Endothelial cell of umbilical vein (primary cell): ENCODE results near the gene STRIP2. TPM values are rescaled to one million over a fixed set of nuclear protein-coding genes. Genes with fewer than 3 reads are reported as not detected.

Source experiments
- BruUV-seq: library from RNA; stranded (reverse); fragments of 400-500 nt; replicated peaks from 2 replicates; lab custom pipeline; 2021; lab: Mats Ljungman, UMichigan
- CTCF ChIA-PET: fragments of 300-600, 350-600 bp; sonication (Branson Sonifier 250); formaldehyde crosslinking; loops from one replicate; lab custom pipeline; 2021; ENCODE audit warnings: antibody characterized with exemption, inconsistent platforms; lab: Charles Lee
- POLR2A ChIA-PET: fragments of 300-600, 350-600 bp; sonication (Branson Sonifier 250); formaldehyde crosslinking; loops from one replicate; lab custom pipeline; 2021; ENCODE audit warnings: antibody characterized with exemption, inconsistent platforms; lab: Charles Lee
- DNase-seq: peaks from one replicate; pipeline ENCODE4 v3.0.0-alpha.2; 2011; ENCODE audit warnings: low read depth, low spot score
- FAIRE-seq: peaks from 2 replicates; lab custom pipeline; 2011; peaks lifted over from hg19 to GRCh38; lab: Jason Lieb, UNC
- H2AFZ ChIP-seq: 2 replicates; pipeline ENCODE4 v1.6.0; 2012; ENCODE audit warnings: low read depth, low read length, control low read depth, inconsistent platforms
- H3K27ac ChIP-seq: 2 replicates; pipeline ENCODE4 v1.5.1; 2011; ENCODE audit warnings: low read depth, mild to moderate bottlenecking, control low read depth, low read length, moderate library complexity; ENCODE audit not compliant: insufficient read depth
- H3K27me3 ChIP-seq, 2 experiments: 2 replicates each; pipeline versions ENCODE4 v1.6.0 to v1.6.1; 2011; ENCODE audit warnings: low read length in 2 of 2, mixed read lengths in 1 of 2; ENCODE audit not compliant: control insufficient read depth in 2 of 2, insufficient read depth in 2 of 2
- H3K36me3 ChIP-seq, 2 experiments: 2 replicates in 1 of 2; 3 replicates in 1 of 2; pipeline ENCODE4 v1.5.1; 2011; ENCODE audit warnings: low read length in 2 of 2, mild to moderate bottlenecking in 1 of 2, moderate library complexity in 1 of 2; ENCODE audit not compliant: control insufficient read depth in 2 of 2, insufficient read depth in 2 of 2; ENCODE audit errors: extremely low read depth in 1 of 2
- H3K4me1 ChIP-seq: 3 replicates; pipeline ENCODE4 v1.5.1; 2011; ENCODE audit warnings: mild to moderate bottlenecking, low read length; ENCODE audit not compliant: control insufficient read depth, insufficient read depth; ENCODE audit errors: extremely low read depth
- H3K4me2 ChIP-seq: 2 replicates; pipeline ENCODE4 v1.6.1; 2011; ENCODE audit warnings: low read length, control low read depth, mixed read lengths; ENCODE audit not compliant: insufficient read depth
- H3K4me3 ChIP-seq, 3 experiments: fragments of 200-600 bp in 1 of 3; sonication (generic), shearing (Covaris generic) in 1 of 3; replicated peaks in 1 of 3; 2 replicates each; pipeline ENCODE4 v1.5.1; 2011 to 2016; ENCODE audit warnings: control low read depth in 3 of 3, low read length in 3 of 3, mild to moderate bottlenecking in 2 of 3, inconsistent platforms in 1 of 3, low read depth in 1 of 3, moderate library complexity in 1 of 3; ENCODE audit not compliant: insufficient read depth in 1 of 3
- H3K79me2 ChIP-seq: 2 replicates; pipeline ENCODE4 v1.6.0; 2012; ENCODE audit warnings: low read length, inconsistent platforms; ENCODE audit not compliant: control insufficient read depth, insufficient read depth
- H3K9ac ChIP-seq: replicated peaks from 2 replicates; pipeline ENCODE3; 2011; ENCODE audit warnings: low read length, control low read depth; ENCODE audit not compliant: insufficient read depth; ENCODE audit errors: extremely low read depth
- H3K9me1 ChIP-seq: replicated peaks from 3 replicates; pipeline ENCODE4 v1.6.0; 2011; ENCODE audit warnings: mild to moderate bottlenecking, low read length; ENCODE audit not compliant: control insufficient read depth, insufficient read depth; ENCODE audit errors: extremely low read depth
- H3K9me3 ChIP-seq: replicated peaks from 2 replicates; pipeline ENCODE4 v1.5.1; 2012; ENCODE audit warnings: low read length, inconsistent platforms; ENCODE audit not compliant: control insufficient read depth, insufficient read depth
- H4K20me1 ChIP-seq: replicated peaks from 2 replicates; pipeline ENCODE3; 2011; ENCODE audit warnings: mild to moderate bottlenecking, low read length; ENCODE audit not compliant: control insufficient read depth, insufficient read depth; ENCODE audit errors: extremely low read depth
- EZH2 ChIP-seq: IDR thresholded peaks from 2 replicates; pipeline ENCODE4 v1.6.1; 2012; ENCODE audit warnings: borderline replicate concordance, low read depth, mild to moderate bottlenecking, moderate library complexity, low read length, inconsistent platforms; ENCODE audit not compliant: severe bottlenecking
- FOS ChIP-seq: IDR thresholded peaks from 2 replicates; pipeline ENCODE4 v1.6.1; 2011; ENCODE audit warnings: mild to moderate bottlenecking, low read length, moderate library complexity, borderline replicate concordance; ENCODE audit not compliant: insufficient read depth
- GATA2 ChIP-seq: IDR thresholded peaks from 2 replicates; pipeline ENCODE4 v1.7.0; 2011; ENCODE audit warnings: low read depth, mild to moderate bottlenecking, moderate library complexity, mixed read lengths, low read length; ENCODE audit not compliant: insufficient read length, insufficient read depth
- JUN ChIP-seq: IDR thresholded peaks from 2 replicates; pipeline ENCODE4 v1.6.1; 2011; ENCODE audit warnings: borderline replicate concordance, low read depth; ENCODE audit not compliant: insufficient read length, insufficient read depth
- MYC ChIP-seq: IDR thresholded peaks from one replicate; pipeline ENCODE4 v1.6.1; 2011; ENCODE audit warnings: mild to moderate bottlenecking, low read depth, low read length
- POLR2A ChIP-seq: IDR thresholded peaks from 2 replicates; pipeline ENCODE4 v1.6.1; 2012; ENCODE audit warnings: low read depth, mild to moderate bottlenecking, control low read depth, low read length
- POLR2AphosphoS5 ChIP-seq: IDR thresholded peaks from 2 replicates; pipeline ENCODE4 v1.6.1; 2012; ENCODE audit warnings: low read depth, mild to moderate bottlenecking, control low read depth, low read length, moderate library complexity; ENCODE audit not compliant: insufficient read depth
- dilution Hi-C: fragments of 300-500 bp; cut with MboI; formaldehyde crosslinking; loops from one replicate; pipeline ENCODE4 v1.15.0; 2019; ENCODE audit warnings: low sequenced_read_pairs; ENCODE audit not compliant: extremely low pct_ligation_motif_present
- intact Hi-C: fragments of 100-400 bp; cut with micrococcal nuclease; formaldehyde crosslinking; loops from one replicate; pipeline ENCODE4 v1.10.0; 2022
- polyA plus RNA-seq, 4 experiments: library from polyadenylated mRNA; depleted of rRNA in 3 of 4; stranded (reverse) in 3 of 4; unstranded in 1 of 4; fragments of >200 nt; gene quantifications; 2 replicates each; pipeline versions ENCODE4 v1.2.1 to v1.2.3, GENCODE V29; 2011 to 2012; ENCODE audit warnings: missing spikeins in 1 of 4
- total RNA-seq: library from RNA; stranded (reverse); gene quantifications from 2 replicates; pipeline ENCODE4 v1.2.3, GENCODE V29; 2021
- TF ChIP-seq, protein P1 (sequence below): IDR thresholded peaks from 2 replicates; pipeline ENCODE4 v1.6.1; 2011; ENCODE audit not compliant: insufficient read depth, insufficient read length
- TF ChIP-seq, protein P2 (sequence below), 2 donors: IDR thresholded peaks; 1 replicate in 1 of 2; 2 replicates in 1 of 2; pipeline ENCODE4 v1.5.1; 2011; ENCODE audit warnings: low read length in 2 of 2, mild to moderate bottlenecking in 2 of 2, moderate library complexity in 2 of 2, control low read depth in 1 of 2, inconsistent platforms in 1 of 2, low read depth in 1 of 2; ENCODE audit not compliant: insufficient read depth in 1 of 2; ENCODE audit errors: extremely low read depth in 1 of 2

The STRIP2 gene
- total and polyA plus RNA-seq, 2 donors (not counting 3 experiments of a cell fraction or from before 2014, with no cell fraction given), result 3.4 to 10.0 TPM

DNA sequence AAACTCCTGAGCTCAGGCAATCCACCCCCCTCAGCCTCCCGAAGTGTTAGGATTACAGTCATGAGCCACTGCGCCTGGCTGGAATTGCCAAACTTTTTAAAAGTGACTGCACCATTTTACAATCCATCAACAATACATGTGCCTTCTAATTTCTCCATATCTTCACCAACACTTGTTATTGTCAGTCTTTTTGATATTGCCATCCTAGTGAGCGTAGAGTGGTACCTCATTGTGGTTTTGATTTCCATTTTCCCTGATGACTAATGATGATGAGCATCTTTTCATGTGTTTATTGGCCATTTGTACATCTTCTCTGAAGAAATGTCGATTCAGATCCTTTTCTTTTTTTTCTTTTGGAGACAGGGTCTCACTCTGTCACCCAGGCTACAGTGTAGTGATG is 21.7 kb upstream of the STRIP2 start:
- Histone ChIP-seq H3K36me3 (no peaks in the 10 kb centered on the region), H3K27me3 (no peaks in the 10 kb centered on the region), H3K79me2 (no peaks in the 10 kb centered on the region), H2AFZ (no peak overlapping the region), H3K4me2 (no peak overlapping the region), H3K9ac (no peak overlapping the region), H3K9me3 (no peaks in the 10 kb centered on the region), H3K27ac (no peak overlapping the region), H3K4me3 (no peak overlapping the region), H4K20me1 (no peaks in the 10 kb centered on the region), H3K9me1 (no peaks in the 10 kb centered on the region), H3K4me1 (no peaks in the 10 kb centered on the region)
- ChIA-PET POLR2A (no interaction called here), CTCF (no interaction called here)
- TF ChIP-seq POLR2A, result no peak
- no peak for TF ChIP-seq EZH2
- no peak for TF ChIP-seq MYC
- TF ChIP-seq, protein P1, sequence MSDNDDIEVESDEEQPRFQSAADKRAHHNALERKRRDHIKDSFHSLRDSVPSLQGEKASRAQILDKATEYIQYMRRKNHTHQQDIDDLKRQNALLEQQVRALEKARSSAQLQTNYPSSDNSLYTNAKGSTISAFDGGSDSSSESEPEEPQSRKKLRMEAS, result no peak
- no peak for TF ChIP-seq FOS
- no peak for TF ChIP-seq POLR2AphosphoS5
- TF ChIP-seq GATA2, result no peak
- TF ChIP-seq, protein P2, sequence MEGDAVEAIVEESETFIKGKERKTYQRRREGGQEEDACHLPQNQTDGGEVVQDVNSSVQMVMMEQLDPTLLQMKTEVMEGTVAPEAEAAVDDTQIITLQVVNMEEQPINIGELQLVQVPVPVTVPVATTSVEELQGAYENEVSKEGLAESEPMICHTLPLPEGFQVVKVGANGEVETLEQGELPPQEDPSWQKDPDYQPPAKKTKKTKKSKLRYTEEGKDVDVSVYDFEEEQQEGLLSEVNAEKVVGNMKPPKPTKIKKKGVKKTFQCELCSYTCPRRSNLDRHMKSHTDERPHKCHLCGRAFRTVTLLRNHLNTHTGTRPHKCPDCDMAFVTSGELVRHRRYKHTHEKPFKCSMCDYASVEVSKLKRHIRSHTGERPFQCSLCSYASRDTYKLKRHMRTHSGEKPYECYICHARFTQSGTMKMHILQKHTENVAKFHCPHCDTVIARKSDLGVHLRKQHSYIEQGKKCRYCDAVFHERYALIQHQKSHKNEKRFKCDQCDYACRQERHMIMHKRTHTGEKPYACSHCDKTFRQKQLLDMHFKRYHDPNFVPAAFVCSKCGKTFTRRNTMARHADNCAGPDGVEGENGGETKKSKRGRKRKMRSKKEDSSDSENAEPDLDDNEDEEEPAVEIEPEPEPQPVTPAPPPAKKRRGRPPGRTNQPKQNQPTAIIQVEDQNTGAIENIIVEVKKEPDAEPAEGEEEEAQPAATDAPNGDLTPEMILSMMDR (IDR thresholded peaks at IDR 0.05; ENCODE audit: extremely low read depth in 1 of 2, insufficient read depth in 1 of 2, low read depth in 1 of 2, low read length in 2 of 2), result no peak
- no peak for TF ChIP-seq JUN
- no peak for DNase-seq
- FAIRE-seq, result no peak
- dilution Hi-C loops (no loop called here), intact Hi-C loops (no loop called here)
- no TSS peak for BruUV-seq
